ENCODE measurements around the gene RNF214. TPM values are rescaled to one million over a fixed set of nuclear protein-coding genes. Genes with fewer than 3 reads are reported as not detected.

RNF214 gene
- total and polyA plus RNA-seq, 2 of the 13 experiments (the other 11 are each of a cell fraction or from before 2014, with no cell fraction given): 10.7 to 12.6 TPM

DNA sequence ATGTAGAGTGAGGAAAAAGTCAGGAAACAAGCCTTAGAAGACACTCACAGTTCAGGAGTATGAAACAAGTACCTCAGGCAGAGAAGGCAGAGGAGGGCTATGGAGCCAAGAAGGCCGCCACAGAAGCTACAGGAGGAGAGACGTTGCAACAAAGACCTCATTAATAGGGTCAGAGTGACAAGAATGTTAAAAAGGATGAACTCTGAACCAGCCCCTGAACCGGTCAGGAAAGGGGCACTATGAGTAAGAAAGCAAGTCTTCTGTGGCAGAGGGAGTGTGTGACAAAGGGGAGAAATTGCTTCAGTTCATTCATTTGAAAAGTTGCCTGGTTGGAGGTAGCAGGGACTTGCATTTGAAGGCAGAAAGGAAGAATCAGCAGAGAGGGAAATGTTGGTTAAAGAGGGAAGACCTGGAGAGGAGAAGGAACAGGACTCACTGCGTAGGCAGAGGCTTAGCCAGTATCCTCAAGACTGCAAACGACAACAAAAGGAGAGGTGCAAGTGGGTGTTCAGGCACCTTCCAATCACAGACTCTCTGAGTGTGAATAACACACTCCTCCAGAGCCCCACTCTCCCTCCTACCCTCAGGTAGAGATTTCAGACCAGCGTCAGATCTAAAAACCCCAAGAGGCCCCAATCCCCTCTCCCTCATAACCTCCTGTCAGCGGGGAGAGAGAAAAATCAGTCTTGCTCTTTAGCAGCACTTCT lies 17.9 kb upstream of the RNF214 start:
- no peak for FAIRE-seq
- H4K20me1 ChIP-seq (ENCODE audit: insufficient read depth, low read length): no peaks in the 10 kb centered on the region
- H3K79me2 ChIP-seq (ENCODE audit: insufficient read depth, low read length): no peaks in the 10 kb centered on the region
- no peak for TF ChIP-seq MXD4 (CRISPR knock-in tag; IDR thresholded peaks at IDR 0.05)
- H3K27me3 ChIP-seq (ENCODE audit: control insufficient read depth in 1 of 2, insufficient read depth in 2 of 2, low read length in 2 of 2): no peaks in the 10 kb centered on the region
- intact Hi-C loops (cut with micrococcal nuclease; ENCODE audit: unreplicated experiment) (no loop called here), in situ Hi-C loops (cut with HindIII; ENCODE audit: extremely low pct_ligation_motif_present, low pct_unique_long_range_greater_than_20kb) (no loop called here)
- H2AFZ ChIP-seq (ENCODE audit: low read length): no peak overlapping the region
- no TSS peak for BruUV-seq (replicated peaks)
- WGBS (ENCODE audit: low lambda C conversion rate): 80% methylated on average over 7 of the region's 7 CpGs
- H3K27ac ChIP-seq (ENCODE audit: extremely low read length, insufficient read depth, low read length): no peak overlapping the region
- no peak overlapping the region for H3K4me2 ChIP-seq (ENCODE audit: low read depth, low read length)
- H3K4me1 ChIP-seq (ENCODE audit: insufficient read depth, low read length): peaks cover 9% of the 10 kb centered on the region; the same call in 1 of the 2 replicates
- no peak for ATAC-seq
- no peak overlapping the region for H3K9ac ChIP-seq (ENCODE audit: insufficient read depth, low read depth, low read length)
- POLR2A ChIA-PET: no interaction called here
- no peak overlapping the region for H3K4me3 ChIP-seq (replicated peaks in 1 of 3; ENCODE audit: insufficient read depth in 1 of 3, low read depth in 2 of 3, low read length in 3 of 3)
- DNase-seq (ENCODE audit: low spot score): no peak
- H3K36me3 ChIP-seq (replicated peaks in 1 of 2; ENCODE audit: control insufficient read depth in 1 of 2, insufficient read depth in 2 of 2, low read length in 2 of 2): peaks cover 0 to 20% of the 10 kb centered on the region in 2 experiments; a peak in 2 of 5 replicates
- H3K9me3 ChIP-seq (ENCODE audit: low read length): no peaks in the 10 kb centered on the region
- CTCF ChIA-PET (ENCODE audit: low intra/inter-chr PET ratio, low total read pairs): no interaction called here

DNA sequence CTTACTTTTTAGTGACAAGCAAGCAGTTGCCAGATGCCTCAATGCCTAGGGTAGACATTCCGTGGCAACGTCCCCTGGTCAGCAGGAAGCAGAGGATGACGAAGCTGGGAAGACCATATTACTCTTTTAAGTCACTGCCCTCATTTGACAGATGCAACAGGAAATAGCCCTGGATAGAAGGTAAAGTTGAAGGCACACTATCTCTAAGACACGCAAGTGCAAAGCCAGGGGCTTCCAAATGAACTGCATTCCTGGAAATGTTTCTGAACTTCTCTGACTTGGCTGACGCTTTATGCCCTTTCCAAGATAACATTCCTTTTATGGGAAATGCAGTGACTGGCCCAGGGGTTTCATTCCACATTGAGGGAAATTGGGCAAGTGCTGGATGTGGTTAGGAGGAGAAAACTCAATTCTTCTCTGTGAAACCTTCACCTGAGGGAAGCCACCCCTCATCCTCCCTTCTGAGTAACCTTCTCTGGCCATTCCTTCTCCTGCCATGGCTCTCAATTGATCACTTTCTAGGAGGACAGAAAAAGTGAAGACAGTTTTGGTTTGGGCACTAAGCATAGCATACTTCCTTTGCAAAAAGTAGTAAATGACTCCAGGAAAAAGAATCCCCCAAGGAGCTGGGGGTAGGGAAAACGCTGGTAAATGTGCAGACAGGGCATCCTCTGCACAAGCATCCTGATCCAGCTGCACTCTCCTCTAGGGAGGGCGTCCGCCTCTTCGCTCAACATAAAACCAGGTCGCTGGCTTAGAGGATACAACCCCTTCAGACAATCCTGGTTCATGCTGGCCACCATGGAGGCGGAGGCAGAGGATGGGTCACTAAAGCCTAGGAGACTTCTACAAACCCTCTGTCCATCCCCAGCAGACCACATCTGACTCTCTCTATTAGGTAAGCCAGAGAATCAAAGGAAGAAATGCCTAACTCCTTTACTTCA lies 15.1 kb upstream of the RNF214 start:
- Histone ChIP-seq H3K4me3 (replicated peaks in 1 of 3; ENCODE audit: insufficient read depth in 1 of 3, low read depth in 2 of 3, low read length in 3 of 3) (no peak overlapping the region), H3K27me3 (ENCODE audit: control insufficient read depth in 1 of 2, insufficient read depth in 2 of 2, low read length in 2 of 2) (no peaks in the 10 kb centered on the region), H3K4me1 (ENCODE audit: insufficient read depth, low read length) (peaks cover 9% of the 10 kb centered on the region; the same call in 1 of the 2 replicates), H3K36me3 (replicated peaks in 1 of 2; ENCODE audit: control insufficient read depth in 1 of 2, insufficient read depth in 2 of 2, low read length in 2 of 2) (peaks cover 0 to 20% of the 10 kb centered on the region in 2 experiments; a peak in 2 of 5 replicates), H3K9ac (ENCODE audit: insufficient read depth, low read depth, low read length) (no peak overlapping the region), H4K20me1 (ENCODE audit: insufficient read depth, low read length) (no peaks in the 10 kb centered on the region), H2AFZ (ENCODE audit: low read length) (no peak overlapping the region), H3K9me3 (ENCODE audit: low read length) (no peaks in the 10 kb centered on the region), H3K4me2 (ENCODE audit: low read depth, low read length) (no peak overlapping the region), H3K79me2 (ENCODE audit: insufficient read depth, low read length) (no peaks in the 10 kb centered on the region), H3K27ac (ENCODE audit: extremely low read length, insufficient read depth, low read length) (no peak overlapping the region)
- FAIRE-seq: no peak
- no peak for ATAC-seq
- in situ Hi-C loops (cut with HindIII; ENCODE audit: extremely low pct_ligation_motif_present, low pct_unique_long_range_greater_than_20kb) (no loop called here), intact Hi-C loops (cut with micrococcal nuclease; ENCODE audit: unreplicated experiment) (no loop called here)
- ChIA-PET CTCF (ENCODE audit: low intra/inter-chr PET ratio, low total read pairs) (no interaction called here), POLR2A (no interaction called here)
- TF ChIP-seq SUZ12 (IDR thresholded peaks at IDR 0.05; ENCODE audit: low read depth, low read length): no peak
- no peak for TF ChIP-seq ZNF589 (CRISPR knock-in tag; conservative IDR thresholded peaks at IDR 0.05)
- TF ChIP-seq, protein P1, sequence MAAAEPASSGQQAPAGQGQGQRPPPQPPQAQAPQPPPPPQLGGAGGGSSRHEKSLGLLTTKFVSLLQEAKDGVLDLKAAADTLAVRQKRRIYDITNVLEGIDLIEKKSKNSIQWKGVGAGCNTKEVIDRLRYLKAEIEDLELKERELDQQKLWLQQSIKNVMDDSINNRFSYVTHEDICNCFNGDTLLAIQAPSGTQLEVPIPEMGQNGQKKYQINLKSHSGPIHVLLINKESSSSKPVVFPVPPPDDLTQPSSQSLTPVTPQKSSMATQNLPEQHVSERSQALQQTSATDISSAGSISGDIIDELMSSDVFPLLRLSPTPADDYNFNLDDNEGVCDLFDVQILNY (CRISPR knock-in tag; conservative IDR thresholded peaks at IDR 0.05): no peak
- TF ChIP-seq HES4 (CRISPR knock-in tag; IDR thresholded peaks at IDR 0.05; ENCODE audit: borderline replicate concordance): no peak
- TF ChIP-seq TOPORS (CRISPR knock-in tag; IDR thresholded peaks at IDR 0.05): no peak
- TF ChIP-seq NFE2 (CRISPR knock-in tag; IDR thresholded peaks at IDR 0.05): no peak
- TF ChIP-seq, protein P2, sequence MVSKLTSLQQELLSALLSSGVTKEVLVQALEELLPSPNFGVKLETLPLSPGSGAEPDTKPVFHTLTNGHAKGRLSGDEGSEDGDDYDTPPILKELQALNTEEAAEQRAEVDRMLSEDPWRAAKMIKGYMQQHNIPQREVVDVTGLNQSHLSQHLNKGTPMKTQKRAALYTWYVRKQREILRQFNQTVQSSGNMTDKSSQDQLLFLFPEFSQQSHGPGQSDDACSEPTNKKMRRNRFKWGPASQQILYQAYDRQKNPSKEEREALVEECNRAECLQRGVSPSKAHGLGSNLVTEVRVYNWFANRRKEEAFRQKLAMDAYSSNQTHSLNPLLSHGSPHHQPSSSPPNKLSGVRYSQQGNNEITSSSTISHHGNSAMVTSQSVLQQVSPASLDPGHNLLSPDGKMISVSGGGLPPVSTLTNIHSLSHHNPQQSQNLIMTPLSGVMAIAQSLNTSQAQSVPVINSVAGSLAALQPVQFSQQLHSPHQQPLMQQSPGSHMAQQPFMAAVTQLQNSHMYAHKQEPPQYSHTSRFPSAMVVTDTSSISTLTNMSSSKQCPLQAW (CRISPR knock-in tag; IDR thresholded peaks at IDR 0.05): no peak
- no peak for TF ChIP-seq NPAS2 (CRISPR knock-in tag; IDR thresholded peaks at IDR 0.05; ENCODE audit: borderline replicate concordance)
- no peak for TF ChIP-seq PPARG (CRISPR knock-in tag; conservative IDR thresholded peaks at IDR 0.05)
- BruUV-seq (replicated peaks): no TSS peak
- no peak for DNase-seq (ENCODE audit: low spot score)
- WGBS (ENCODE audit: low lambda C conversion rate): 84% methylated on average over 11 of the region's 11 CpGs

All from HepG2 (cell line).